Tibial nerve (tissue), 4 donors: ENCODE measurements around the gene CTNNA2.

ENCODE experiments used
- CTCF ChIP-seq, 5 experiments: fragments of 200-600 bp in 3 of 5; fragments of 450-650 bp in 2 of 5; sonication (generic) in 3 of 5; IDR thresholded peaks; one replicate each; pipeline ENCODE4 v1.5.1; 2016 to 2019; ENCODE audit warnings: antibody characterized with exemption in 5 of 5, mild to moderate bottlenecking in 3 of 5, moderate library complexity in 2 of 5
- EP300 ChIP-seq, 2 donors: sonication (generic); formaldehyde crosslinking; IDR thresholded peaks; one replicate each; pipeline ENCODE4 v1.6.1; 2017; ENCODE audit warnings: antibody characterized with exemption in 2 of 2, mild to moderate bottlenecking in 1 of 2

- TF ChIP-seq CTCF (IDR thresholded peaks at IDR 0.05) (no peak), EP300 (IDR thresholded peaks at IDR 0.05) (no peak)
These were observed 489.8 kb downstream of the CTNNA2 start for GRCh38 chr2:80002568-80003157.
